RKO (cell line): Measurements from ENCODE around the gene TGM3.
"Not testable (repeated sequence)": the region's sequence is repeated elsewhere in the genome, so short reads cannot be mapped to it uniquely, and the experiment has no call there.

Experiments used
- DNase-seq: peaks from one replicate; pipeline ENCODE4 v3.0.0-alpha.2; 2016; ENCODE audit warnings: low spot score

TGM3 gene

GRCh38 chr20:2295886-2296515 is at the start of gene TGM3:
TSS of gene TGM3 (plus strand) at chr20:2296001. CDS start at chr20:2296064, 63 bp downstream.
- DNase-seq = no peak

GRCh38 chr20:2246069-2246491 is 49.7 kb upstream of the TGM3 start:
- no peak for DNase-seq

GRCh38 chr20:2248837-2249236 is 47.0 kb upstream of the TGM3 start:
- DNase-seq = no peak

GRCh38 chr20:2249935-2250334 is 45.9 kb upstream of the TGM3 start:
- no peak for DNase-seq

DNA sequence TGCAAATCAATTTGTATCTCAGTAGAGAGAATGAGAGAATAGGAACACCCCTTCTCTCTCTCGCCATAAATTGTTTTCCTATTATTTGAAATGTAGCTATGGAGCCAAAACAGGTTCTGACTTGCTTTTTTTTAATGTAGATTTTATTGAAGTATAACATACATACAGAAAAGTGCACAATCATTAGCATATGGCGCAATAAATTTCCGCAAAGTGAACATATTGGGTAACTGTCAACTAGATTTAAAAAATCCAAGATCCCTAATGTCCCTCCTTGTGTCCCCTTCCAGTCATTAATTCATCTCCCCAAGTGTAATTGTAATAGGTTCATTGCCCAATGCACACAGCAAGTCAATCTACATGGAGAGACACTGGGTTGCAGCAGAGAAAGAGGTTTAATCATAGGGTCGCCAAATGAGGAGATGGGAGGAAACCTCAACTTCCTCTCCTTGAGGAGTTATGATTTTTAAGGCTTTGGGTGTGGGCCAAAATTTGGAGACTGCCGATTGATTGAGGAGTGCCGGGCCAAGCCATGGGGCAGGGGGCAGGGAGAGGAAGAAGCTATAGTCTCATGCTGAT is 43.3 kb upstream of the TGM3 start:
- no peak for DNase-seq

DNA sequence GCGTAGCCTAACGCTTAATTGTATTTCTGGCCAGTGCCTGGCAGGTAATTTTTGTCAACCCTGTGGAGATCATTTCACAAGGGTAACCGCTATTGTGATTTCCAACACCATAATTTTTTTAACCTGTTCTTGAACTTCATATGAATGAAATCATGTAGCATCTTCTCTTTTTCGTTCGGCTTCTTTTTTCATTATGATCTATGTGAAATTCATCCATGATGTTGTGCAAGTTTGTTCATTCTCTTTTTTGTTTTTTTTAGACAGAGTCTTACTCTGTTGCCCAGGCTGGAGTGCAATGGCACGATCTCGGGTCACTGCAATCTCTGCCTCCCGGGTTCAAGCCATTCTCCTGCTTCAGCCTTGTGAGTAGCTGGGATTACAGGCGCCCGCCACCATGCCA is 42.5 kb upstream of the TGM3 start:
- no peak for DNase-seq

- peak; percentile 51 for DNase-seq
Observed at GRCh38 chr20:2254333-2254732, 41.5 kb upstream of the TGM3 start.

GRCh38 chr20:2255926-2256531 is 39.8 kb upstream of the TGM3 start:
- DNase-seq = no peak

DNA sequence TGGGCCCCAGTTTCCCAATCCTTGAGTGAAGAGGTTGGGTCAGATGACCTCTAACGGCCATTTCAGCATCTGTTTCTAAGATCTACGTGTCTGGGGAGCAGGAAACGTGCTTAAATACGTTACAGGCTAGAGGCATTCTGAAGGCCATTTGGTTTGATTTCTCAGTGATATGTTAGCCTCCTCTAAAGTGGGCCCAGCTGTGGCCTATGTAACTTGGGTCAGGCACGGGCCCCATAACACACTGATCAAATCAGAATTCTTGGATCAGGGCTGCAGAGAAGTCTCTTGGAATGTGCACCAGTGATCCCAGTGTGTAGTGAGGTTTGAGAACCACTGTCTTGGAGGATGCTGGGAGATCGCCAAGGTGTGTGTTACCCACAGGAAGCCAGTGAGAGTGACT is 36.1 kb upstream of the TGM3 start:
- no peak for DNase-seq

DNA sequence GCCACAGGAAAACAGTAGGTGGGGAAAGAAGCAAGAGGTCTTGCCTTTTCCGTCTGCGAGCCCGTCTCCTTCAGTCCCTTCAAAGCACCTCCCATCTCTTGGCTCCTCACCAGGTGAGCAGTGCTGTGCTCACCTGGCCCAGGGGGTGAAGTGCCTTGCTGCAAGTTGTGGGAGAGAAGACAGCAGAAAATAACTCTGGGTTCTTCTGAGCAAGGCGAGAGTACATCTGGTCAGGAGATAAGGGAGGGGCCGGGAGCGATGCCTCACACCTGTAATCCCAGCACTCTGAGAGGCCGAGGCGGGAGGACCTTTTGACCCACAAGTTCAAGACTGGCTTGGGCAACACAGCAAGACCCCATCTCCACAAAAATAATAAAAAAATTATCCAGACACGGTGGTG is 35.6 kb upstream of the TGM3 start:
- no peak for DNase-seq

DNA sequence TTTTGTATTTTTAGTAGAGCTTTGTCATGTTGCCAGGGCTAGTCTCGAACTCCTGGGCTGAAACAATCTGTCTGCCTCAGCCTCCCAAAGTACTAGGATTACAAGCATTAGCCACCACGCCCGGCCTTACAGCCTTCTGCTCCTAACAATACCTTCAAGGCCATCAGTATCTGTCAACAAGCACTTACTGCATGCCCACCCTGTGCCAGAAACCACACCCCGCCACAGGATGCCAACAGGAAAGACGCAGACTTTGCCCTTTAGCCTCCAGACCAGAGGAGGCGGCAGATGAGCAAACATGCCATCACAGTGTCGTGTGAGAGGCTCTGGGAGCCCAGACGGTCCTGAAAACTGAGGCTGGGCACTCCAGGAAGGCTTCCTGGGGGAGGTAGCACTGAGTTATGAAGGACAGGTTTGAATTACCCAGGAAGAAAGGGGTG is 34.7 kb upstream of the TGM3 start:
- DNase-seq = no peak

DNA sequence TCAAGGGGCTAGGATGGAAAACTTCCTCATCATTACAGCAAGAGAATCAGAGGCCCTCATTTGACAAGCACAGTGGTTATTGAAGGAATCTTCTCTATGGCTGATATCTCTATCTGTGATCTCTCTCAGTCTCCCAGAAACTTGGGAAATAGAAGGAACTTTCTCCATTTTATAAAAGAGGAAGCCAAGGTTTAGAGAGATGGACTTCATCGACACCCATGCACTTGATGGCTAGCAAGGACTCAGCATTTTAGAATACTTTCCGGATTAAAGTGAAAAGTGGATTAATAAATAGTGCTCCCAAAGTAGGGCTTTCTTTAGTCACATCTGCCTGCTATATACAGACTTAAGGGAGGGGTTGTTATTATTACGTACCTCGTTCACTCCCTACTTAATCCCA is 34.2 kb upstream of the TGM3 start:
- DNase-seq = no peak

- no peak for DNase-seq
Observed at GRCh38 chr20:2264118-2264517, 31.7 kb upstream of the TGM3 start.

DNA sequence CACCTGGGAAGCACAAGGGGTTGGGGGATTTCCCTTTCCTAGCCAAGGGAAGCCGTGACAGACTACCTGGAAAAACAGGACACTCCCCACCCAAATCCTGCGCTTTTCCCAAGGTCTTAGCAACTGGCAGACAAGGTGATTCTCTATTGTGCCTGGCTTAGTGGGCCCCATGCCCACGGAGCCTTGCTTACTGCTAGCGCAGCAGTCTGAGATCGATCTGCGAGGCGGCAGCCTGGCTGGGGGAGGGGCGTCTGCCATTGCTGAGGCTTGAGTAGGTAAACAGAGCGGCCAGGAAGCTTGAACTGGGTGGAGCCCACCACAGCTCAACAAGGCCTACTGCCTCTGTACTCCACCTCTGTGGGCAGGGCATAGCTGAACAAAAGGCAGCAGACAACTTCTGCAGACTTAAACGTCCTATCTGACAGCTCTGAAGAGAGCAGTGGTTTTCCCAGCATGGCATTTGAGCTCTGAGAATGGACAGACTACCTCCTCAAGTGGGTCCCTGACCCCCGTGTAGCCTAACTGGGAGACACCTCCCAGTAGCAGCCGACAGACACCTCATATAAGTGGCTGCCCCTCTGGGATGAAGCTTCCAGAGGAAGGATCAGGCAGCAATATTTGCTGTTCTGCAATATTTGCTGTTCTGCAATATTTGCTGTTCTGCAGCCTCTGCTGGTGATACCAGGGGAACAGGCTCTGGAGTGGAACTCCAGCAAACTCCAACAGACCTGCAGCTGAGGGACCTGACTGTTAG is 31.0 kb upstream of the TGM3 start:
- not testable (repeated sequence) for DNase-seq

GRCh38 chr20:2273634-2274302 is 22.0 kb upstream of the TGM3 start:
- DNase-seq = no peak

GRCh38 chr20:2276015-2276414 is 19.8 kb upstream of the TGM3 start:
- no peak for DNase-seq

GRCh38 chr20:2279253-2279779 is 16.5 kb upstream of the TGM3 start:
- DNase-seq = no peak

- DNase-seq = no peak
Observed at GRCh38 chr20:2280082-2280481, 15.7 kb upstream of the TGM3 start.

DNA sequence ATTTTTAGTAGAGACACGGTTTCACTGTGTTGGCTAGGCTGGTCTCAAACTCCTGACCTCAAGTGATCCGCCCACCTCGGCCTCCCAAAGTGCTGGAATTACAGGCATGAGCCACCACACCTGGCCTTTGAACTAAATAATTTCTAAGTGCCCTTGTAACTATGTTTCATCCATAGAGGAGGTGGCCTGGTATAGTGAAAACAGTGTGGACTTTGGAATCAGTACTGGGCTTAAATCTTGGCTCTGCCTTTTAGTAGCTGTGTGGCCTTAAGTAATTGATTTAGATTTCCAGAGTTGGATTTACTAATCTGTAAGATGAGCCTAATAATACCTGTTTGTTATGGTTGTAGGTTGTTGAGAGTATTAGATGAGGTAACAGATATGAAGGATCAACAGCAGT is 14.2 kb upstream of the TGM3 start:
- DNase-seq = no peak

GRCh38 chr20:2282181-2282580 is 13.6 kb upstream of the TGM3 start:
- no peak for DNase-seq

DNA sequence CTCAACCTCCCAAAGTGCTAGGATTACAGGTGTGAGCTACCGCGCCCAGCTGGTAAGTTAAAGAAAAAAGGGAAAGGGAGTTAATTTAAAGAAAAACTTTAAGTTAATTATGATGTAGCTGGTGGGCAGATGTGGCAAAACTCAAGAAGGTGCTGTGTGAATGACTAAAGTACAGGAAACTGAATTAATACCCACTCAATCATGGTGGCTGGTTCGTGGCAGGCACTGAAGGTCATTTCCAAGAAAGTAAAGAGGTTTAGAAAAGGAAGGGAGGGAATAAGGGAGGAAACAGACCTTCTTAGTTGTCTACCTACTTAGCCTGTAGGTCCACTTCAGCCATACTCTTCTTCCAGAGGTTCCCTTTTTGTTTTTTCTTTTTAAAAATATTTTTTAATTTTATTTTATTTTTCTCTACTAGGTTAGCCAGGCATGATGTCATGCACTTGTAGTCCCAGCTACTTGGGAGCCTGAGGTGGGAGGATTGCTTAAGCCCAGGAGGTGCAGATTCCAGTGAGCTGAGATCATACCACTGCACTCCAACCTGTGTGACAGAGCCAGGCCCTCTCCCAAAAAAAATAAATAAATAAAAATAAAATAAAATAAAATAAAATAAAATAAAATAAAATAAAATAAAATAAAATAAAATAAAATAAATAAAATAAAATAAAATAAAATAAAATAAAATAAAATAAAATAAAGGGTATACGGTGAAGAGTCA is 11.9 kb upstream of the TGM3 start:
- no peak for DNase-seq

DNA sequence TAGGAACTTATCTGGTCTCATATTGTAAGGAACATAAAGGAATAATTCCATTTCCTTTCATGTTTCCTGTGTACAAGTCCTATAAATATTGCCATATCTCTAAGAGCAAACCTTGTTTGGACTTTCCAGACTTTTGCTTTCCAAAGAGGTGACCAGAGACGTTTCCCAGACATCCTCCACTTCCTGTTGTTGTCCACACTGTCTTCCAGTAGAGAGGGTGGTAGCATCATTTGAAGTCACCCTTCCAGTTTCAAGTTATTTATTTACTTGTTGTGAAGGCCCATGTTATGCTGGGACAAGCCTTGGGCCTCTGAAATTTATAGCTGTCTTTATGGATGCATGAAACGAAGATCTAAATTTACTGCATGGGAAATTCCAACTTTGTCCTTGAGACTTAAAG is 10.6 kb upstream of the TGM3 start:
- DNase-seq = no peak
